Neural cell (in vitro differentiated cells): ENCODE measurements around the gene GABRG3. TPM values are rescaled to one million over a fixed set of nuclear protein-coding genes. Genes with fewer than 3 reads are reported as not detected.

Experiments used
- H2AFZ ChIP-seq: fragments of 200-600, 300-800 bp; sonication (generic), shearing (Covaris generic); 2 replicates; pipeline ENCODE4 v1.6.0; 2014; ENCODE audit warnings: low read depth, mild to moderate bottlenecking, antibody characterized with exemption, low read length, moderate library complexity
- H3F3A ChIP-seq: fragments of 200-600 bp; shearing (Covaris generic); 2 replicates; pipeline ENCODE4 v1.6.1; 2016; ENCODE audit warnings: mild to moderate bottlenecking, moderate library complexity, mixed read lengths, antibody characterized with exemption, low read length; ENCODE audit not compliant: insufficient read depth, poor library complexity, severe bottlenecking
- H3K27ac ChIP-seq: fragments of 200-600, 300-800 bp; sonication (generic), shearing (Covaris generic); 2 replicates; pipeline ENCODE4 v1.5.1; 2014; ENCODE audit warnings: mild to moderate bottlenecking, low read length, moderate library complexity
- H3K27me3 ChIP-seq: fragments of 300-800, 200-600 bp; sonication (generic), shearing (Covaris generic); 2 replicates; pipeline ENCODE4 v1.6.0; 2014; ENCODE audit warnings: mild to moderate bottlenecking, low read depth, low read length, moderate library complexity; ENCODE audit not compliant: insufficient read depth
- H3K36me3 ChIP-seq: fragments of 300-800, 200-600 bp; sonication (generic), shearing (Covaris generic); 2 replicates; pipeline ENCODE4 v1.5.1; 2014; ENCODE audit warnings: mild to moderate bottlenecking, antibody characterized with exemption, low read length, moderate library complexity; ENCODE audit not compliant: insufficient read depth
- H3K4me2 ChIP-seq: fragments of 300-800, 200-600 bp; sonication (generic), shearing (Covaris generic); 2 replicates; pipeline ENCODE4 v1.6.0; 2014; ENCODE audit warnings: mild to moderate bottlenecking, low read length
- H3K4me3 ChIP-seq: fragments of 300-800, 200-600 bp; sonication (generic), shearing (Covaris generic); 2 replicates; pipeline ENCODE4 v1.5.1; 2014; ENCODE audit warnings: mild to moderate bottlenecking, low read length, moderate library complexity
- H3K79me2 ChIP-seq: fragments of 200-600 bp; shearing (Covaris generic); replicated peaks from 2 replicates; pipeline ENCODE4 v1.6.0; 2014; ENCODE audit warnings: mild to moderate bottlenecking, low read length, moderate library complexity; ENCODE audit not compliant: insufficient read depth
- H3K9ac ChIP-seq: fragments of 300-800, 200-600 bp; sonication (generic), shearing (Covaris generic); 2 replicates; pipeline ENCODE4 v1.6.1; 2016; ENCODE audit warnings: mild to moderate bottlenecking, low read length, mixed read lengths
- H3K9me2 ChIP-seq: fragments of 200-600 bp; shearing (Covaris generic); 2 replicates; pipeline ENCODE4 v1.6.1; 2016; ENCODE audit warnings: mild to moderate bottlenecking, low read length, mixed read lengths; ENCODE audit not compliant: insufficient read depth
- H3K9me3 ChIP-seq: fragments of 200-600, 300-800 bp; sonication (generic), shearing (Covaris generic); 2 replicates; pipeline ENCODE4 v1.6.1; 2016; ENCODE audit warnings: mild to moderate bottlenecking, mixed run types, low read length, moderate library complexity, mixed read lengths
- H4K20me1 ChIP-seq: fragments of 200-600 bp; shearing (Covaris generic); 2 replicates; pipeline ENCODE4 v1.6.1; 2016; ENCODE audit warnings: mild to moderate bottlenecking, mixed run types; ENCODE audit not compliant: insufficient read depth
- CTCF ChIP-seq: fragments of 450-650 bp; IDR thresholded peaks from 2 replicates; pipeline ENCODE4 v1.5.1; 2014; ENCODE audit warnings: antibody characterized with exemption, mild to moderate bottlenecking, moderate library complexity; ENCODE audit not compliant: poor library complexity, severe bottlenecking
- EP300 ChIP-seq: fragments of 450-650 bp; conservative IDR thresholded peaks from 2 replicates; pipeline ENCODE4 v1.6.1; 2014; ENCODE audit warnings: antibody characterized with exemption, mild to moderate bottlenecking, moderate library complexity; ENCODE audit not compliant: poor library complexity, severe bottlenecking
- EZH2 ChIP-seq: fragments of 200-600, 300-800 bp; shearing (Covaris generic), sonication (generic); IDR thresholded peaks from 2 replicates; pipeline ENCODE4 v1.6.1; 2014; ENCODE audit warnings: antibody characterized with exemption, low read length, borderline replicate concordance, mild to moderate bottlenecking; ENCODE audit not compliant: insufficient read depth, poor library complexity, severe bottlenecking
- MXI1 ChIP-seq: fragments of 450-650 bp; conservative IDR thresholded peaks from 2 replicates; pipeline ENCODE4 v1.6.1; 2014; ENCODE audit warnings: antibody characterized with exemption, mild to moderate bottlenecking; ENCODE audit not compliant: poor library complexity, severe bottlenecking
- POLR2AphosphoS5 ChIP-seq: IDR thresholded peaks from 2 replicates; pipeline ENCODE4 v1.6.1; 2012
- RAD21 ChIP-seq: fragments of 450-650 bp; conservative IDR thresholded peaks from 2 replicates; pipeline ENCODE4 v1.6.1; 2014; ENCODE audit warnings: antibody characterized with exemption, mild to moderate bottlenecking, moderate library complexity
- REST ChIP-seq: IDR thresholded peaks from 2 replicates; pipeline ENCODE4 v1.6.1; 2012; ENCODE audit warnings: borderline replicate concordance
- SMC3 ChIP-seq: fragments of 450-650 bp; conservative IDR thresholded peaks from 2 replicates; pipeline ENCODE4 v1.6.1; 2014; ENCODE audit warnings: antibody characterized with exemption, mild to moderate bottlenecking, moderate library complexity; ENCODE audit not compliant: poor library complexity
- TAF1 ChIP-seq: IDR thresholded peaks from 2 replicates; pipeline ENCODE4 v1.6.1; 2012; ENCODE audit warnings: low read depth
- polyA plus RNA-seq: library from polyadenylated mRNA; depleted of rRNA; stranded (reverse); fragments of >200 nt; gene quantifications from 2 replicates; pipeline ENCODE4 v1.2.3, GENCODE V29; 2014

The GABRG3 gene
- polyA plus RNA-seq, 1 donor from 2014 or later = 1.2 TPM

- no peak overlapping the region for H3K4me2 ChIP-seq
- no peak overlapping the region for H2AFZ ChIP-seq
- H3K79me2 ChIP-seq = no peaks in the 10 kb centered on the region
- H3K9me3 ChIP-seq = no peaks in the 10 kb centered on the region
- no peaks in the 10 kb centered on the region for H4K20me1 ChIP-seq
- no peaks in the 10 kb centered on the region for H3F3A ChIP-seq
- no peak overlapping the region for H3K4me3 ChIP-seq
- TF ChIP-seq RAD21 (no peak), TAF1 (no peak), EZH2 (no peak), MXI1 (no peak), CTCF (peak; percentile 33), POLR2AphosphoS5 (no peak)
- H3K9ac ChIP-seq = no peak overlapping the region
- H3K9me2 ChIP-seq = no peaks in the 10 kb centered on the region
- H3K27me3 ChIP-seq = no peaks in the 10 kb centered on the region
- H3K36me3 ChIP-seq = no peaks in the 10 kb centered on the region
- H3K27ac ChIP-seq = no peak overlapping the region
Measured at GRCh38 chr15:27358751-27359434, 387.9 kb downstream of the GABRG3 start.

- H3K27me3 ChIP-seq = no peaks in the 10 kb centered on the region
- no peaks in the 10 kb centered on the region for H4K20me1 ChIP-seq
- H3K36me3 ChIP-seq = no peaks in the 10 kb centered on the region
- H3K9me2 ChIP-seq = no peaks in the 10 kb centered on the region
- no peak overlapping the region for H3K4me2 ChIP-seq
- no peaks in the 10 kb centered on the region for H3K79me2 ChIP-seq
- H3F3A ChIP-seq = no peaks in the 10 kb centered on the region
- no peak overlapping the region for H2AFZ ChIP-seq
- no peak overlapping the region for H3K4me3 ChIP-seq
- no peak overlapping the region for H3K27ac ChIP-seq
- no peak for TF ChIP-seq CTCF
- no peak for TF ChIP-seq MXI1
- no peak for TF ChIP-seq SMC3
- no peak for TF ChIP-seq RAD21
- TF ChIP-seq REST = no peak
- TF ChIP-seq POLR2AphosphoS5 = no peak
- no peak for TF ChIP-seq EZH2
- TF ChIP-seq TAF1 = no peak
- no peak for TF ChIP-seq EP300
- H3K9ac ChIP-seq = no peak overlapping the region
- H3K9me3 ChIP-seq = no peaks in the 10 kb centered on the region
Measured at GRCh38 chr15:27359586-27359985, 388.6 kb downstream of the GABRG3 start.
